ENCODE measurements around the gene SEC24D.

Gene SEC24D

DNA sequence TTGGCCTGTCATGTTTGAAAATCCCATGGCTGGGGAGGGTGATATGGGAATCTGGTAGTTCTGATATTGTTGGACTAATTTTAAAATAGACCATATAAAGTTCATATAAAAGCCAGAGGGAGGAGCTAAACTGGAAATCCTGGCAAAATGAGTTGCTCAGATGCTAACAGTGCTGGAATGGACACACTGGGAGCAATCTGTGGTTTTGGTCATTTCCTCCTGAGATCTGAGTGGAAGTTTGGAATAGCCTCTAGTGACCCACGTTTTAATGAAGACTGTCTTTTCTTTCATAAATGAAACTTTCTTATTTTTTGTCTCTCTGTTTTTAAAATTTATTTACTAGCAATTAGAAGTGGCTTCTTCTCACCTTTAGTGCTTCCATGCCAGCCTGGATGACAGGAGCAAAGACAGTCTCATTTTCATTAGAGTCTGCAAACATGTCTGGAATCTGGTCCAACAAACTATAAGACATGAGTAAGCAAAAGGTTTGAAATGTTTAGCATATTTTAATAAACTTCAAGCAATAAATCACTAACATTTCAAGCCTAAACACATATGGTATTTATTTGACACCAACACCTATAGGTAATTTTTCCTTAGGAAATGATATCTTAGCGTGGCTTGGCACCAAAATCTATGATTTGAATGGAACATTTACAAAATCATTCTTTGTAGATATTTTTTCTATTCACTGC lies 84.2 kb downstream of the SEC24D start:
- no peak for DNase-seq (ENCODE audit: low spot score)

DNA sequence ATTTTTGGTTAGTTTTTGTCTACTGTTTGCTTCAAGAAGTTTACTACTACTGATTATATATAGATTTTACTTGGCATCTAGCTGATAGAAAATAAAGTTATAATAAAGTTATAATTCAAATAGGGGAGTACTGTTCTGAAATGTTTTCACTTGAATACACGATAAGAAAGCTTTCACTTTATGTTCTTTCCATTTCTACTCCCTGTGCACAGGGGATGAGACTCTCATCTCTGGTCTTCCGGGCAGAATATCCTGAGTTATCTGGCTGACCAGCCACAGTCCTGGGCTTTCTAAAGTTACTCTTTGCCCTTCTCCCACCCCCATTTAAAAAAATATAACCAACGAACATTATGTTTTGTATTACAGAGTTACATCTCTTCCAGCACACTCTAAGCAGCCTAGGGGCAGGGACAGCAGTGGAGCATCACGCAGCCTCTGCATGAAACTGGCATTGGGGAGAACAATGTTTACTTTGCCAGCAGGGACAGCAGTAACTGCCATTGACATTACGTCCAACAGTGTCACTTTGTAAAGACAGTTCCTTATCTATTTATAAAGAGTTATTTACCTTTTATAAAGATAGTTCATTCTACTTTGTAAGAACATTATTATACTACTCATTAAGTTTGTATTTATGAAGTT lies 86.5 kb downstream of the SEC24D start:
- no peak for DNase-seq (ENCODE audit: low spot score)

DNA sequence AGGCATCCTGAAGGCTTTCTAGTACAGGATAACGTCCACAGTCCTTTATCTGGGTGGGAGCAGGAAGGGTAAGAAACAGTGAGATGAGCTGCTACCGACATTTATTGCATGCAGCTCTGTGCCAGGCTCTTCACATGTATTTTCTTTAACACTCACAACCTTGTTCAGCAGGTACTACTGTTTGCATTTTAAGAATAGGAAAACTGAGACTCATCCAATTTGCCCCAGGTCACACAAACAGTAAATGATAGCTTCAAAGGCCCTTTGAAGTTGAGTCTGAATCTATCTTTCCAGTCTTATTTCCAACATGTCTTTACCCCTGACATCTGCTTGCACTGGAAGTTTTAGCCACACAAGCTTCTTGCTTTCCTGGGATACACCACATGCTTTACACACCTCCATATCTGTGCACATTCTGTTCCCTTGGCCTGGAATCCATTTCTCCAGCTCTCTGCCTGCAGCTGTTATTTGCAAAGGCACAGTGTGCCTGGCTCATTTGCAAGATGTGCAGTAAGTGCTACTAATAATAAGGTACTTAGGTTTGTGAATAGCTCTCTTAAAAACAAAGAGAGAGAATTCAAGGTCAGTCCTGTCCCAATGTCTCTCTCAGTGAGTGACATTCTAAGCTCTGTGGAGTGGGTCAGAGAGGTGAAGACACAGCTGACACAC lies 89.5 kb downstream of the SEC24D start:
- DNase-seq (ENCODE audit: low spot score), result no peak

DNA sequence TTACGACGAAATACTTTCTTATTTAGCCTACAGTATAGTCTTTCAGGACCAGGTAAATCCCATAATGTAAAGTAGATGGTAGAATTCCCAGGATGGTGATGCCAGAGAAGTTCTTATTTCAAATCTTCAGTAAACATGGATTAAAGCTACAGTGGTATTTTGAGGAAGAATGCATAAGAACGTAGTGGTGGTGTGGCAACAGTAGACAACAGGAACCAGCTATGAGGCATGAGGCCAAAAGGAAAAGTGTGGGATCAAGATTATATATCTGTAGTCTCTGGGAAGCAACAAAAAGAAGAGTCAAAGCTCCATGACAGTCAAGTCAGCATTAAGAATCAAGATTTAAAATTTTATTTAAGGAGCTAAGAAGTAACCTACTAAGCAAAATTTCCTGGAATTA lies 90.6 kb downstream of the SEC24D start:
- DNase-seq (ENCODE audit: low spot score), result no peak

DNA sequence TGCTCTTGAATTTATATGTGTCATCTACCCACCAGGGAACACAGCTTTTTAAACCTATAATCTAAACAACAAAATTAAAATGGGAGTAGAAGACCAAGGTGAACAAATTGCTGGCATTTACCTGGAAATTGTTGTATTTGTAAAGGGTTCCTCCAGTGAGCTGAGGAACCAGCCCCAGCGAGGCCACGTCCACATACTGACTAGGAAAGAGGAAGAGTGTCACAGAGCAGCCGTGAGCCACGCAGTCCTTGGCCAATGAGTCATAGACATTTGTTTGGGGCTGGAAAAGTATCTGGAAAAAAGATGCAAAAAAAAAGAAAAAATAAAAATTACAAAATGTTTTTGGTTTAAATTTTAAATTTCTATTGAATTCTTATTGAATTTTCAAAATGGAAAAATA lies 92.1 kb downstream of the SEC24D start:
- no peak for DNase-seq (ENCODE audit: low spot score)

DNA sequence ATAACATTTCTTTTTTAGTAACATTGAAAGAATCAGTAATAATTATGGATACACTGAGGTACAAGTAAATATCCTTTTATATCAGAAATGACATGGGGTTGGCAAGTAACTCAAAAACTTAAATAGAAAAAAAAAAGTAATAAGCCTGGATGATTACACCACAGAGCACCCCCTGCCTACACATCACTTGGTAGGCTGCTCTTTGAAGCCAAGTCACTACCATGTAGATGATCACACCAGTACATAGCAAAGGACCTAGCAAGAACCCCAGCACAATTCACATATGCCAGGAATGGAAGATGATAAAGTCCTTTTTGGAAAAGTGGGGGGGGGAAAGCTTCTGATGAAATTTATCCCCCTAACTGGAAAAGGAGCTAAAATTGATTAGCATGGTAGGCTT lies 93.9 kb downstream of the SEC24D start:
- DNase-seq (ENCODE audit: low spot score), result no peak

DNA sequence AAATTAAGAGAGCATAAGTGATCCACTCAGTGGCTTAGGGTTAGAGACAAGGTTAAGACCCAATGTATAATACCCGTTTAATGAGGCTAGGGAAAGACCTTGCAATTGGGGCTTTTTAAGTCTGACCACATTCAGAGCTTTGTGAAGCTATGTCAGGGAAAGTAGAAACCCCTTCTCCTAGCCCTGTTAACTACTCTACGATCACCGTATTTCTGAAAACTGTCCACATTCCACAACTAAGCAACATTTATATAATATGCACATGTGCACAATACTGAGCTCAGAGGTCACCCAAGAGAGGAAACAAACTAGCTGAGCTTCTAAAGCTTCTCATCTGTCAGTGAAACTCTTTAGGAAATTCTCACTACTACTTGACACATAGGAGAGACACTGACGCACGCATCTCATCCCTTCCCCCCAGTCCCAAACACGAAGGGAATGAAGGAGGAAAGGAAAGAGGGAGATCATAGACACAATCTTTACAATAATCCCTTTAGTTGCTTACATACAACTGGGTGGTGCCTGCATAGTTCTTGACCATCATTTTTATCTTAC lies 94.5 kb downstream of the SEC24D start:
- no peak for DNase-seq (ENCODE audit: low spot score)

DNA sequence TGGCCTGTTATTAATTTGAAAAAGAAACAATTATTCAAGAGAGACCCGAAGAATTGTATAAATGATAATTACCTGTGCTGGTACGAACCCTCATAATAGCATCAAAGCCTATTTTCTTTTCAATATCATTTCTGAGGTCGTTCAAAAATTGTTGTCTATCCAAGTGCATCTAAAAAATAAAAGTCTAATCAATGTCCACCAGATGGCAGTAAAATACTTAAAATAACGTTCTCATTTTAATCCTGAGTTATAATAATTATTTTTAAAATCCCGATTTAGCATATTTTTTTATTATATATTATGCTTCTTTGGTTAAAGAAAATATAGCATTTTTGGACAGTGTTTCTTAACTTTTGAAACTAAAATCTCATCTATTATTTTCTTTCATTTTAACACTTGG lies 95.1 kb downstream of the SEC24D start:
- no peak for DNase-seq (ENCODE audit: low spot score)

DNA sequence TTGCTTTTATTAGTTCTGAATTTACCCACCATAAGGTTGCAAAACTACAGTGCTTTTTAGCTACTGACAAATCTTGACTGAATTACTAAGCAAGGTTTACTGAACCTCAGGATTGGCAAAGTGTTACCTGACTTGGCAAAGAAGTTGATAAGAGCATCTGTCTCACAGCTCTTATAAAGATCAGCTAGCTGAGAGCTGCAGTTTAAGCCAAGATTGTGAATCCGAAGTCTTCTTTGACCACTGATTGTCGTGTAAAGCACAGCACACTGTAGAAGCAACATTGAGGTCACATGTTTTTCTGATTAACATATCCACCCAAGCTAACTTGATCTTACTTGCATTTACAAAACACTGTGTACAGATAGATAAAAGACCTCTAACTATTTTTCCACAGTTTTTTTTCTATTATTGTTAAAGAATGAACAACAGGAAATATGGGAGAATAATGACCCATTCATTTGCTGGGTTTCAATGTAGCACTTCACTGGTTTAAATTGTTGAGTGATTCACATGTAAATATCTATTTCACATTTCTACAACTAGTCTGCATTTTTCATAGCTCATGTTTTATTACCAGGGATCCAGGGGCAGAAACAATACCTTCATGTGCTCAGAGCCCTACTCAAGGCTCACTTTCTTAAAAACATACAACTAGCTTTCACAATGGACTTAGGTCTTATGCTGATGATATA lies 96.8 kb downstream of the SEC24D start:
- no peak for DNase-seq (ENCODE audit: low spot score)

DNA sequence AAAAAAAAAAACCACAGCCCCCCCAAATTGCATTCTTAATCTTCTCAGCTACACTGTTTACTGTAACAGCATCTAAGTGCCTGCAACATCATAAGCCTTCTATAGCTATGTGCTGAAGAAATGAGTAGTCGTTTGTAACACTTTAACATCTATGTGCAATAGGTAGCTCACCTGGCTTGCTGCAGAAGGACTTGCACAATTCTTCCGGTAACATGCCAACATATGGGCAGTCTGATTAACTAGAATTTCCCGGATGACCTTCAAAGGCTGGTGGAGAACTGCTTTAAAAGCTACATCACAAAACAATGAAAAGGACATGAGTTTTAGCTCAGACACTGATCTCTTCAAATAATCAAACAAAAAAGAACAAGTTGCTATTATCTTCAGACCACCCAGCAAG lies 97.8 kb downstream of the SEC24D start:
- DNase-seq (ENCODE audit: low spot score), result no peak

DNA sequence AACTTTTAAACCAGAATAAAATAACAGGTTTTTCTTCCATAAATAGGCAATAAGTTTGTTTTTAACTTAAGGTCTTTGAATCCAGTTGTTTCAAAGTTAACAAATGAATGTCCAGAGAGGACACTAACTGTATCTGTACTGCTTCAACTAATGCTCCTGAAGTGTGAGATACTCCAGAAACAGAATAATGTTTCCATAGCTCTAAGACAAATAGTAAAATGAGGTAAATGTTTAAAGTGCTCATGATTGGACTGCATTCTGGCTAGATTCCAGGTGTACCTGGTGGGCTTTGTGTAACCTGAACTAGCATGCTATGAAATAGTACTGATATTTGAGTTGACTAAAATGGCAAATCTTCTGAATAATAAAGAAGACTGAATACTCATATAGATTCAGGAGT lies 99.0 kb downstream of the SEC24D start:
- DNase-seq (ENCODE audit: low spot score), result no peak

DNA sequence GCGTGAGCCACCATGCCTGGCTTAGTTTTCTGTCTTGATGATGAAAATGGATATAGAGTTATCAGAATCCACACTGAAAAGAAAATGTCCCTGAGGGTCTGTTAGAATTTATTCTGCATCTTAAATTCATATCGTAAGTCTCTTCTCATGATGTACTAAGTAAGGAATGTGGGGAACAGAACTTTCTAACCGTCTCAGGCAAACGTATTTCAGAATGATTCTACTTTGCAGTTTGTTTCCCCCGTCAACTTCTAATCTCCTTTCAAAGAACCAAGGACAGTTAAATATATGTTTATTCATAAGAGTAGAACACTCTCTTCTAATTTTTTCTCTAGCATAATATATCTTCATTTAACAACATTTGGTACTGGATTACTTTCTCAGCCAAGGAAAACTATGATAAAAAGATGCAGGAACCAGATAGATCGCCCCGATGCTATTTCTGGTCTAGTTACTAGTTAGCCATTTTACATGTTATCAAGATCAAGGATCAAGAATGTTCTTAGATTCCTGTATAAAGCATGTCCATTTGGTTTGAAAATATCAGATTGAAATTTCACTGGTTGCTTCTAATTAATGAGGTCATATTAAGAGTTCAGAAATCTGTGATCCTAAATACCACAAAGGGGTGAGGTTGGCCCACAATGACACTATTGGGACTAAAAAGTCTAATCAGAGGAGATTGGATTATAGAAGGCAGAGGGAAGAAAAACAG lies 101.3 kb downstream of the SEC24D start:
- no peak for DNase-seq (ENCODE audit: low spot score)

DNA sequence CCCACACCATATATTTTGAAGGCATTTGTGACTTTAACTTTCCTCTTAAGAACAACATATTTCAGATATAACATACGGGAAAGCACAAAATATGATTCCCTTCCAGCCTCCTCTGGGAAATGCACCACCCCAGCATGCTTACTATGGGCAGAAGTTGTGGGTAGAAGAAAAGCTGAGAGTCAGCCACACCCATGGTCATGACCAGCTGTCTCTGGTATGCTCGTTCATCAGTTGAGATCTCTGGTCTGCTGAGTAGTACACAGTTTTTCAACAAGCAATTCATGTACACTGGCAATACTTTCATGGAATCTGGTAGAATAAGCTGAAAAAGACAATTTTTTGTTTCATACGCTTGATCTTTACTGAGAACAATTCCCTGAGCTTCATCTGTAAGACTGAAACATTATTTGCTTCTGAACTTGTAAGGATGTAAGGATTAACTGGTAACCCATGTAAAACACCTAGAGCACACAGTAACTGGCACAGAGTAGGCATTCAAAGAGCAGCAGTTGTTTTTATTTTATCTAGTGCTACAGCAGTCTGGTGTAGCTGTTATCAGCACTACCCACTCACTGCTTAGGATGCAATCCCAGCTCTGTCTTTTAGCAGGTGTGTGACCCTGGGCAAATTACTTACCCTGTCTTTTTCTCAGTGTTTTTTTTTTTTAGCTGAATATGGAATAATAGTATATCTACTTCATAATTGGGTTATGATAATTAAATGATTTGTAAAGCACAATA lies 103.2 kb downstream of the SEC24D start:
- DNase-seq (ENCODE audit: low spot score), result no peak

DNA sequence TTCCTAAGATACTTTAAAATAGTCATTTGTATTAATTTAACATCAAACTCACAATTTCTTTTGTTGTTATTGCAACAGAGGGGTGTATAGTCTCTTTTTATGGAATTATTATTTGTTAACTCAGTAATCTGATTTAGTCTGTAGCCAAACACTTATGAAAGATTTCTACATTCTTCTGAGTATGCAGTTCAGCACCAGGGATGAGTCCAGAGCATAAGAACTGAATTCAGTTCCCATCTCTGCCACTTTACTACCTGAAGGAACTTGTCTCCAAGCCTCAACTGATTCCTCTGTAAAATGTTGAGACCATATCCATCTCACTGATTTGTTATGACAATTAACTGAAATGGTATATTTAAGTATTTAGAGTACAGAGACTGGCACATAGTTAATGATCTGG lies 105.2 kb downstream of the SEC24D start:
- DNase-seq (ENCODE audit: low spot score), result no peak

DNA sequence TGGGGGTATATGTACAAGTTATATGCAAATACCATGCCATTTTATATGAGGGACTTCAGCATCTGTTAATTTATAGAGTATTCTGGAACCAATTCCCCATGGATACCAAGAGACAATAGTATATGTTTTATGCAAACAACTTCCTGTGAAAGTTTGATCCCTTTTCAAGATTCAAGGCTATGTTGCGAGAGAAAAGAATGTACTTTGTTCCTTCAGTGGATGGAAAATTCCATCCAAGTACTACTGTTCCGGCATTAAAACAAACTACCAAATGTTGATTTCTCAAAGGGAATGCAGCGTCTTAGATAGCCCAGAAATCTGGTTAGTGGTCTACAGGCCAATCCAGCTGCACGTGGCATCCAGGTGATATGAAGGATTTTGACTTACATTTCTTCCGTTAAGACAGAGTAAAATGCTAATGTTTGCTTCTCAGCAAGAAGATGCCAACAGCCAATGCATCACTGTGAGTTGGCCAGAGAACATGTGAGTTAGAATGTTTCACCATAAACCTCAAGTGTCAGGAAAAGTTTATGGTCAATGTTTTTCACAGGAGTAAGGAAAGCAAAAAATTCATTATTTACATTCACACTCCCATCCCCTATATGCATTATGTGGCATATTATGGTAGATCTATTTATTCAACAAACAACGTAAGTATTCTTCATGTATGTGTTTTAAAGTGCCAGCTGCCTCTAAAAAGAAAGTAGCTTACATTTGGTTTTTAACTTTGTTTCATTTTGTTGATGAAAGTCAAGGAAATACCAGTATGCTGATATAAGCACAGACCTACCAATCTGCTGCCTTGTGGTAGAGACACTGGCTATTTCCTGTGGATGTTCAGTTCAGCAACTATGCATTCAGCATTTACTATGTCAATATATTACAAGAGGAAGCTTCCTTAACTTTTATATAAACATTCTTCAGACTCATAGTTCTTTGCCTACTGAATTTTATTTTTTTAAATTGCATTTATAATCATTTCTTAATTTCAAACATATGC lies 106.3 kb downstream of the SEC24D start:
- DNase-seq (ENCODE audit: low spot score), result peak; percentile 15

DNA sequence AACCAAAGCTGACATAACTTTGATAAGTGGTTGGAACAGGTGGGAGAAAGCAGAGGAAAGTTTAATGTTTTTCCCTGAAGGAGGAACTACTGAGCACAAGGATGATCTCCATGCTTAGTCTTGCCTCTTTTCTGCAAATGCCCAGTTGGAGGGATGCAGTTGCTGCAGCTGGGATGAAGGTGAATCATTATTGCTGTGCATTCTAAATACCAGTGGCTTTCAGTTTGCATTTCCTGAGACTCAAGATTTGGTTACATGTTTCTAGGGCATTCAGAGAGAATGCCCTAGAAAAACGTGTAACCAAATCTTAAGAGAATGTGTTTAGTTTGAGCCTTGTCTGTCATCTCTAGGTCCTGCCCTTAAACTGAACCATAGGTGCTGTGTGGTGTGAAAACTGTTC lies 108.6 kb downstream of the SEC24D start:
- DNase-seq (ENCODE audit: low spot score), result no peak

DNA sequence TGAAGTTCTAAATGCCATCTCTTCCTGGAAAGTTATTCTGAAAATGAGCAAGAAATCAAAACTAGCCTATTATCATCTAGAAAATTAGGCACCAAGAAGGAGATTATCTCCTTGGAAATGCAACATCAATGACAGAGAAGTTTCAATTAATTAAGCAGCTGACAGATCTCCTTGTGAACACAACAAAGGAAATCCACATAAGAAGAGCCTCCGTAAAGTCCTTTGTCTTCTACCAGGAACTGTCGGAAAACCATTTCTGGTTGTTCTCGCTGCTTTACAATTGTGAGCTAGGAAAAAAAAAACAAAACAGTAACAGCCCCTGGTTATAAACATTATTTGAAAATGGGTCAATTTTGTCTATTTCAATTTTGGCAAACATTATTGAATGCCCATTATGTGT lies 112.6 kb downstream of the SEC24D start:
- DNase-seq (ENCODE audit: low spot score), result no peak

DNA sequence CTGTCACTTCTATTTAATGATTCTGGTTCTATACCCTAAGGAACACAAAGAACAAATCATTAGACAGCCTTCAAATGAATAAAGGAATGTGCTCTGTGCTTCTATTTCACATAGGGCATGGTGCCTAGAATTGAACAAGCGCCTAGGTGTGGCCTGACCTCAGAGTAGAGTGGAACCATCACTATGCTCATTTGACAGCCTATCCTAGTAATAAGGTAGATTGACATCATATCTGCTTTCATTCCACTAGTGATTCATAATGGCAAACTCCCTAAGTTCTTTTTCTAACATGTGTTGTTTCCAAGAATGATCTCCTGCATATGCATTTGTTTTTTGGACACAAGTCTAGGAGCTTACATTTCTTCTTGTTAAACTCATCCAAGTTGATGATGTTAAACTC lies 114.2 kb downstream of the SEC24D start:
- DNase-seq (ENCODE audit: low spot score), result no peak

DNA sequence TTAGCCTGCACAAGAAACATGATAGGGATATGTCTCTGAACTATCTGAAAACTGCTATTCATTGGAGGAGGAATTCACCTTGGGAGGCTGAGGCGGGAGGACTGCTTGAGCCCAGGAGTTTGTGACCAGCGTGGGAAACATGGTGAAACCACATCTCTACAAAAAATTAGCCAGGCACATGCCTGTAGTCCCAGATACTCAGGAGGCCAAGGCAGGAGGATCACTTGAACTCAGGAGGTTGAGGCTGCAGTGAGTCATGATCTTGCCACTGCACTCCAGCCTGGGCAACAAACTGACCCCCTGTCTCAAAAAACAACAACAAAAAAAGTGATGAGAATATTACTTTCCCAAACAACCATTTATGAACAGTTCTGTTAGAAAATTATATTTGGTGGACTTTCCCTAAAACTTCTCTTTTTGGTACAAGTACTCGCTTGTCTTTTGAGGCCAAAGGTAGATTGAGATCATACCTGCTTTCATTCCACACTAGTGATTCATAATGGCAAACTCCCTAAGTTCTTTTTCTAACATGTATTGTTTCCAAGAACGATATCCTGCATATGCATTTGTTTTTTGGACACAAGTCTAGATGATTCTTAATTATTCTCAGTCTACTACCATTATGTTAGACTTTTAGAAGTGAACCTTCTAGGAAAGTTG lies 117.3 kb downstream of the SEC24D start:
- DNase-seq (ENCODE audit: low spot score), result no peak
